GM12872 (cell line): ENCODE data around the gene CDK5RAP3.

Experiments
- TF ChIP-seq, protein P1 (sequence below): IDR thresholded peaks from 3 replicates; pipeline ENCODE4 v1.5.1; 2011; ENCODE audit warnings: low read depth, mild to moderate bottlenecking, low read length, moderate library complexity; ENCODE audit not compliant: insufficient read depth

The CDK5RAP3 gene

GRCh38 chr17:48014595-48015111, 43.7 kb downstream of the CDK5RAP3 start:
- TF ChIP-seq, protein P1, sequence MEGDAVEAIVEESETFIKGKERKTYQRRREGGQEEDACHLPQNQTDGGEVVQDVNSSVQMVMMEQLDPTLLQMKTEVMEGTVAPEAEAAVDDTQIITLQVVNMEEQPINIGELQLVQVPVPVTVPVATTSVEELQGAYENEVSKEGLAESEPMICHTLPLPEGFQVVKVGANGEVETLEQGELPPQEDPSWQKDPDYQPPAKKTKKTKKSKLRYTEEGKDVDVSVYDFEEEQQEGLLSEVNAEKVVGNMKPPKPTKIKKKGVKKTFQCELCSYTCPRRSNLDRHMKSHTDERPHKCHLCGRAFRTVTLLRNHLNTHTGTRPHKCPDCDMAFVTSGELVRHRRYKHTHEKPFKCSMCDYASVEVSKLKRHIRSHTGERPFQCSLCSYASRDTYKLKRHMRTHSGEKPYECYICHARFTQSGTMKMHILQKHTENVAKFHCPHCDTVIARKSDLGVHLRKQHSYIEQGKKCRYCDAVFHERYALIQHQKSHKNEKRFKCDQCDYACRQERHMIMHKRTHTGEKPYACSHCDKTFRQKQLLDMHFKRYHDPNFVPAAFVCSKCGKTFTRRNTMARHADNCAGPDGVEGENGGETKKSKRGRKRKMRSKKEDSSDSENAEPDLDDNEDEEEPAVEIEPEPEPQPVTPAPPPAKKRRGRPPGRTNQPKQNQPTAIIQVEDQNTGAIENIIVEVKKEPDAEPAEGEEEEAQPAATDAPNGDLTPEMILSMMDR = no peak

GRCh38 chr17:48016112-48016511, 45.2 kb downstream of the CDK5RAP3 start:
- TF ChIP-seq, protein P1 = no peak

GRCh38 chr17:48021934-48022333, 51.0 kb downstream of the CDK5RAP3 start:
- TF ChIP-seq, protein P1 = no peak

- TF ChIP-seq, protein P1 = no peak
Measured at GRCh38 chr17:48022901-48023300, 52.0 kb downstream of the CDK5RAP3 start.

- TF ChIP-seq, protein P1 = peak; percentile 15; the same call in 1 of the 3 replicates
Measured at GRCh38 chr17:48023400-48024148, 52.7 kb downstream of the CDK5RAP3 start.

DNA sequence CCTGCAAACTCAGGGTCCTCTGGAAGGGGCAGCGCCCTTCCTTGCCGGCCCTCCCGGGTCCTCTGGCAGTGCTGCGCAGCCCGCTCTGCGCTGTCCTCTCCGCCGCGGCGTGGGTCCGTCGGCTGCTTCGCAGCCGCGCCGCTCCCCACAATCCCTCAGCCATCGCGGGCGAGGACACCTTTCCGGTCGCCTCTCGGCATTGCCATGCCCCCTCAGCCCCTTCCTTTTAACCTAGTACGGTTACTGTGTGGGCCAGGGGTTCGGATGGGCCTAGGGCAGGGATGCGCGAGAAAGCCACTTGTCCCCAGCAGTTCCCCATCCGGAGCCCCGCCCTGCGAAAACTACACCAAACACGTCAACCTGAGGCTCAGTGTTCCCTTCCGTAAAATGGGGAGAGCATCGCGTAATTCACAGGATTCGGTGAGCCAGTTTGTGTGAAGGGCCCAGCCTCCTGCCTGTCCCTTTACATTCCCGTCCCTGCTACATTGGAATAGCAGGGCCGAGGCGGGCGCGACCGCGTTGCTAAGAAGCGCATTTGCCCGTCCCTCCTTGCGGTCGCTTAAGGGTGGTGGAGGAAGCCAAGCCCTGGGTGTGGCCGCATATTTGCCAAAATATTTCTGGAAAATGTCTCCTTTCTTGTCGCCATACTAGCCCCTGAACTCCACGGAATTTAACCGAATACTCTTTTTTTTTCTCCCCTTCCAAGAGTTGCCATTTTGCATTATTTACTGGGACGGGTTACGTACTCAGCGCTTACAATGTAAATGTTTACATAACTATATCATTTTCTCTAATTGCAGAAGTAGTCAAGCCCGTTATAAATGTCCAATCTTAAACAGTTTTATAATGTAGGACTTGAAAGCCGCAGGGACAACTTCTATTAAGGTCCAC, 53.5 kb downstream of the CDK5RAP3 start:
- TF ChIP-seq, protein P1 = no peak
